K562 (cell line): ENCODE data around the gene FAM234B. TPM values are rescaled to one million over a fixed set of nuclear protein-coding genes. Genes with fewer than 3 reads are reported as not detected.

Source experiments
- ATAC-seq: fragments of 200-7000 bp; cut with Tn5 transposase; 3 replicates; pipeline ENCODE4 v1.9.1; 2020; ENCODE audit warnings: moderate library complexity
- BruUV-seq: library from RNA; stranded (reverse); fragments of 400-500 nt; replicated peaks from 2 replicates; lab custom pipeline; 2021; lab: Mats Ljungman, UMichigan
- CTCF ChIA-PET: fragments of 300-600 bp; formaldehyde crosslinking; extraction: SDS; loops from one replicate; lab custom pipeline; 2021; ENCODE audit warnings: low intra/inter-chr PET ratio; lab: Yijun Ruan, JAX
- POLR2A ChIA-PET: fragments of 300-600, 350-650 bp; sonication (Branson Sonifier 250); formaldehyde crosslinking; extraction: SDS; loops from one replicate; lab custom pipeline; 2021; ENCODE audit warnings: antibody characterized with exemption, inconsistent platforms; lab: Yijun Ruan, JAX
- DNase-seq, 4 experiments: peaks; one replicate each; pipeline versions ENCODE4 v3.0.0 to v3.0.0-alpha.2; 2011 to 2018; ENCODE audit warnings: low spot score in 3 of 4, mixed read lengths in 3 of 4; ENCODE audit errors: extremely low read depth in 1 of 4
- FAIRE-seq: peaks from 2 replicates; lab custom pipeline; 2011; peaks lifted over from hg19 to GRCh38; lab: Jason Lieb, UNC
- H2AFZ ChIP-seq: 2 replicates; pipeline ENCODE4 v1.6.0; 2011; ENCODE audit warnings: low read depth, low read length, control low read depth, inconsistent platforms
- H3K27ac ChIP-seq: fragments of 200-600 bp; 3 replicates; pipeline ENCODE4 v1.8.0; 2011; ENCODE audit warnings: low read depth, mild to moderate bottlenecking, control low read depth, inconsistent platforms, low read length, moderate library complexity, mixed read lengths; ENCODE audit errors: extremely low read depth
- H3K27me3 ChIP-seq, 2 experiments: fragments of 300-600 bp in 1 of 2; 2 replicates in 1 of 2; 3 replicates in 1 of 2; pipeline versions ENCODE4 v1.6.0 to v1.8.0; 2011; ENCODE audit warnings: inconsistent platforms in 2 of 2, low read length in 2 of 2, mild to moderate bottlenecking in 1 of 2, mixed read lengths in 1 of 2, moderate library complexity in 1 of 2; ENCODE audit not compliant: control insufficient read depth in 2 of 2, insufficient read depth in 2 of 2
- H3K36me3 ChIP-seq: fragments of 300-600 bp; 3 replicates; pipeline ENCODE4 v1.8.0; 2011; ENCODE audit warnings: mild to moderate bottlenecking, low read length, inconsistent platforms; ENCODE audit not compliant: control insufficient read depth, insufficient read depth
- H3K4me1 ChIP-seq, 2 experiments: fragments of 200-600 bp in 1 of 2; replicated peaks in 1 of 2; 2 replicates in 1 of 2; 3 replicates in 1 of 2; pipeline versions ENCODE4 v1.5.1 to v1.8.0; 2011; ENCODE audit warnings: inconsistent platforms in 2 of 2, low read length in 2 of 2, mild to moderate bottlenecking in 1 of 2, mixed read lengths in 1 of 2, moderate library complexity in 1 of 2; ENCODE audit not compliant: control insufficient read depth in 2 of 2, insufficient read depth in 2 of 2
- H3K4me2 ChIP-seq: 2 replicates; pipeline ENCODE4 v1.6.1; 2011; ENCODE audit warnings: low read length, control low read depth, inconsistent platforms, mixed read lengths; ENCODE audit not compliant: insufficient read depth
- H3K4me3 ChIP-seq: fragments of 200-600 bp; sonication (generic), shearing (Covaris generic); 2 replicates; pipeline ENCODE4 v1.5.1; 2016; ENCODE audit warnings: control low read depth, inconsistent platforms
- H3K79me2 ChIP-seq: fragments of 200-600 bp; 3 replicates; pipeline ENCODE4 v1.8.0; 2011; ENCODE audit warnings: low read length, inconsistent platforms; ENCODE audit not compliant: control insufficient read depth, insufficient read depth
- H3K9ac ChIP-seq, 2 experiments: 2 replicates each; pipeline versions ENCODE4 v1.6.0 to v1.6.1; 2011; ENCODE audit warnings: low read depth in 2 of 2, low read length in 2 of 2, control low read depth in 1 of 2, inconsistent platforms in 1 of 2, mild to moderate bottlenecking in 1 of 2, mixed read lengths in 1 of 2; ENCODE audit not compliant: insufficient read depth in 1 of 2
- H3K9me1 ChIP-seq: one replicate; pipeline ENCODE4 v1.6.0; 2011; ENCODE audit warnings: inconsistent platforms, mild to moderate bottlenecking, low read length, moderate library complexity; ENCODE audit not compliant: control insufficient read depth, insufficient read depth
- H3K9me3 ChIP-seq: replicated peaks from 2 replicates; pipeline ENCODE4 v1.5.1; 2011; ENCODE audit warnings: low read depth, low read length, inconsistent platforms; ENCODE audit not compliant: control insufficient read depth, insufficient read depth
- H4K20me1 ChIP-seq: replicated peaks from 2 replicates; pipeline ENCODE4 v1.6.1; 2011; ENCODE audit warnings: low read length, inconsistent platforms, mixed read lengths; ENCODE audit not compliant: control insufficient read depth, insufficient read depth
- ARHGAP35 ChIP-seq: fragments of 450-650 bp; IDR thresholded peaks from 2 replicates; pipeline ENCODE4 v1.6.1; 2018; ENCODE audit not compliant: partially characterized antibody
- CBFA2T3 ChIP-seq: fragments of 450-650 bp; IDR thresholded peaks from 2 replicates; pipeline ENCODE4 v1.6.1; 2017
- RBM14 ChIP-seq: fragments of 200-400 bp; formaldehyde crosslinking; IDR thresholded peaks from 2 replicates; pipeline ENCODE4 v1.6.1; 2018; ENCODE audit warnings: low read depth, mild to moderate bottlenecking, low read length, moderate library complexity, borderline replicate concordance; ENCODE audit not compliant: insufficient read depth
- WGBS: fragments of 100-300 bp; shearing (Covaris generic); methylation state at CpG from one replicate; pipeline ENCODE4 v1.1.6; 2016; ENCODE audit warnings: low coverage, mixed read lengths; ENCODE audit not compliant: insufficient coverage; ENCODE audit errors: missing lambda C conversion rate; 5-methylcytosine and 5-hydroxymethylcytosine counted together
- in situ Hi-C: fragments of 300-500 bp; cut with MboI; formaldehyde crosslinking; loops from 4 replicates; pipeline ENCODE4 v1.15.0; 2018; ENCODE audit warnings: inconsistent platforms, mixed read lengths
- intact Hi-C: fragments of 100-400 bp; cut with micrococcal nuclease; formaldehyde crosslinking; loops from 2 replicates; pipeline ENCODE4 v1.14.2; 2022
- polyA plus RNA-seq, 8 experiments: library from polyadenylated mRNA; depleted of rRNA in 4 of 8; stranded (reverse) in 5 of 8; unstranded in 3 of 8; fragments of >200 nt; fragmentation: Nextera tagmentation in 2 of 8; fragmentation: Illumina TruSeq in 1 of 8; extraction: Ambion mirVana in 2 of 8; extraction: Trizol in 1 of 8; gene quantifications; 2 replicates each; pipeline versions ENCODE4 v1.2.1 to v1.2.3, GENCODE V29; 2011 to 2014; ENCODE audit warnings: inconsistent platforms in 1 of 8, missing spikeins in 1 of 8
- total RNA-seq, 7 experiments: library from RNA; depleted of rRNA in 6 of 7; stranded (reverse); fragments of >200 nt in 6 of 7; fragmentation: Illumina TruSeq in 2 of 7; extraction: Trizol in 2 of 7; gene quantifications; 2 replicates each; pipeline versions ENCODE4 v1.2.1 to v1.2.3, GENCODE V29; 2011 to 2021; ENCODE audit warnings: low replicate concordance in 1 of 7
- TF ChIP-seq, protein P1 (sequence below), 2 experiments: fragments of 450-650 bp in 1 of 2; sonication (generic) in 1 of 2; formaldehyde crosslinking in 1 of 2; IDR thresholded peaks in 1 of 2; conservative IDR thresholded peaks in 1 of 2; 2 replicates each; pipeline versions ENCODE4 v1.6.1 to v1.8.1; 2016 to 2023; ENCODE audit warnings: mild to moderate bottlenecking in 2 of 2, moderate library complexity in 2 of 2, inconsistent platforms in 1 of 2, missing genetic modification reagents in 1 of 2

FAM234B gene
- total and polyA plus RNA-seq, 9 of the 15 experiments (the other 6 are each of a cell fraction or from before 2014, with no cell fraction given), result 1.00 to 4.3 (median 2.0) TPM

DNA sequence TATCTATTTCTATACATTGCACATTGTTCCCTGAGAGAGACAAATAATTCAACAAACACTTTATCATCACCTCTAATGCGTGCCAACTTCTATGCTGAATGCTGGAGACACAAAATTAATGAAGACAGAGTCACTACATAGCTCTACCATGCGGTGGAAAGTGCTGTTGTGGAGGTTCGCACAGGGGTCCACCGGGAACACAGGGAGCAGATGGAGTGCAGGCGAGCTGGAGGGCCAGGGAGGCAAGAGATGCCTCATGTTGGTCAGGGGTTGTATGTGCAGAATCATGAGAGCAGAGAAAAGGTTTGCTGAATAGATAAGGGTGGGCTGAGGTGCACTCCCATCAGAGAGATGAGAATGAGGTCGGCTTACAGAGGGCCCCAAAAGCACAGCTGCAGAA, 25.2 kb downstream of the FAM234B start:
- H3K79me2 ChIP-seq, result no peaks in the 10 kb centered on the region
- CTCF ChIA-PET, result no interaction called here
- FAIRE-seq (no peak), ATAC-seq (no peak), DNase-seq (no peak)
- H3K4me2 ChIP-seq, result no peak overlapping the region
- H2AFZ ChIP-seq, result no peak overlapping the region
- no peak overlapping the region for H3K27ac ChIP-seq
- POLR2A ChIA-PET, result interaction anchor here (0.5 kb wide), 1 partner anchor 69 kb away, joined by 3 read pairs; no protein-coding TSS in a partner anchor
- H3K9ac ChIP-seq, result no peak overlapping the region
- TF ChIP-seq RBM14 (no peak), CBFA2T3 (peak; percentile 25; the same call in 1 of the 2 replicates), ARHGAP35 (no peak)
- TF ChIP-seq, protein P1, sequence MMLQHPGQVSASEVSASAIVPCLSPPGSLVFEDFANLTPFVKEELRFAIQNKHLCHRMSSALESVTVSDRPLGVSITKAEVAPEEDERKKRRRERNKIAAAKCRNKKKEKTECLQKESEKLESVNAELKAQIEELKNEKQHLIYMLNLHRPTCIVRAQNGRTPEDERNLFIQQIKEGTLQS (IDR thresholded peaks at IDR 0.05), result no peak
- TF ChIP-seq, protein P1 (CRISPR knock-in tag; conservative IDR thresholded peaks at IDR 0.05), result no peak
- H3K9me3 ChIP-seq, result no peaks in the 10 kb centered on the region
- H3K4me1 ChIP-seq, result peaks cover 0 to 6% of the 10 kb centered on the region in 2 experiments; a peak in 2 of 5 replicates
- WGBS, result 43% methylated on average over 5 of the region's 6 CpGs
- H3K9me1 ChIP-seq, result no peaks in the 10 kb centered on the region
- no peaks in the 10 kb centered on the region for H4K20me1 ChIP-seq
- no peaks in the 10 kb centered on the region for H3K36me3 ChIP-seq
- no peak overlapping the region for H3K4me3 ChIP-seq
- BruUV-seq, result no TSS peak
- in situ Hi-C loops (no loop called here), intact Hi-C loops (no loop called here)
- no peaks in the 10 kb centered on the region for H3K27me3 ChIP-seq
